GM21423 (cell line): ENCODE results near the gene TRIM38.
"Not testable (repeated sequence)": the region's sequence is repeated elsewhere in the genome, so short reads cannot be mapped to it uniquely, and the experiment has no call there.

ENCODE experiments used
- ATAC-seq: cut with Tn5 transposase; IDR thresholded peaks from one replicate; pipeline ENCODE4 v1.9.1; 2021; ENCODE audit warnings: mild to moderate bottlenecking, moderate library complexity; ENCODE audit not compliant: unreplicated experiment

The TRIM38 gene

GRCh38 chr6:25968769-25969168 is 6.2 kb downstream of the TRIM38 start:
- no peak for ATAC-seq

- ATAC-seq, result no peak
These were observed 8.7 kb downstream of the TRIM38 start for GRCh38 chr6:25971187-25971821.

GRCh38 chr6:25972128-25972527 is 9.5 kb downstream of the TRIM38 start:
- ATAC-seq, result no peak

GRCh38 chr6:25972902-25973301 is 10.3 kb downstream of the TRIM38 start:
- no peak for ATAC-seq

GRCh38 chr6:25973923-25974555 is 11.4 kb downstream of the TRIM38 start:
- ATAC-seq, result no peak

- ATAC-seq, result no peak
These were observed 13.4 kb downstream of the TRIM38 start for GRCh38 chr6:25975923-25976560.

GRCh38 chr6:25980935-25981334 is 18.3 kb downstream of the TRIM38 start:
- ATAC-seq, result no peak

- ATAC-seq, result no peak
These were observed 19.1 kb downstream of the TRIM38 start for GRCh38 chr6:25981568-25982263.

- no peak for ATAC-seq
These were observed 21.7 kb downstream of the TRIM38 start for GRCh38 chr6:25984265-25984664.

- no peak for ATAC-seq
These were observed 25.2 kb downstream of the TRIM38 start for GRCh38 chr6:25987845-25988244.

- ATAC-seq, result no peak
These were observed 27.7 kb downstream of the TRIM38 start for GRCh38 chr6:25990172-25990873.

- peak; percentile 44 for ATAC-seq
These were observed 29.3 kb downstream of the TRIM38 start for GRCh38 chr6:25991785-25992412.

GRCh38 chr6:25992413-25993340 is 30.1 kb downstream of the TRIM38 start:
- ATAC-seq, result peak; percentile 87

- not testable (repeated sequence) for ATAC-seq
These were observed 30.7 kb downstream of the TRIM38 start for GRCh38 chr6:25993341-25993684.

GRCh38 chr6:25995507-25995906 is 32.9 kb downstream of the TRIM38 start:
- no peak for ATAC-seq

GRCh38 chr6:25997921-25998320 is 35.3 kb downstream of the TRIM38 start:
- no peak for ATAC-seq

GRCh38 chr6:25998379-25998778 is 35.8 kb downstream of the TRIM38 start:
- no peak for ATAC-seq

- not testable (repeated sequence) for ATAC-seq
These were observed 36.6 kb downstream of the TRIM38 start for GRCh38 chr6:25999225-25999624.

GRCh38 chr6:26000366-26001144 is 38.0 kb downstream of the TRIM38 start:
- ATAC-seq, result no peak
